ENCODE results near the gene SMS.

GRCh38 chrX:21962361-21962760, 21.9 kb downstream of the SMS start:
- TF ChIP-seq CTCF (conservative IDR thresholded peaks at IDR 0.05 in 1 of 2, IDR thresholded peaks at IDR 0.05 in 1 of 2; ENCODE audit: low read depth in 1 of 2, low read length in 2 of 2) (no peak), EZH2 (IDR thresholded peaks at IDR 0.05; ENCODE audit: low read length, missing control alignments) (no peak)
